ENCODE data around the gene NAIF1. TPM values are rescaled to one million over a fixed set of nuclear protein-coding genes. Genes with fewer than 3 reads are reported as not detected.
A peak's percentile ranks its signal among the peaks of the same experiment; 100 is the strongest.

NAIF1 gene
- total RNA-seq, 1 donor from 2014 or later: 8.8 TPM

- Mint-ChIP-seq H3K9me3 (ENCODE audit: low read depth) (no peaks in the 10 kb centered on the region), H3K27me3 (ENCODE audit: low read depth) (no peaks in the 10 kb centered on the region), H3K36me3 (ENCODE audit: low read depth) (peaks cover 36% of the 10 kb centered on the region), H3K4me3 (ENCODE audit: unreplicated experiment) (no peak overlapping the region), H3K4me1 (ENCODE audit: low read depth) (peaks cover 9% of the 10 kb centered on the region), H3K27ac (ENCODE audit: unreplicated experiment) (no peak overlapping the region)
- no peak for TF ChIP-seq CTCF (IDR thresholded peaks at IDR 0.05)
- no peak for DNase-seq (ENCODE audit: low spot score)
Observed at GRCh38 chr9:128106940-128107467, 39.9 kb upstream of the NAIF1 start.

- H3K27ac Mint-ChIP-seq (ENCODE audit: unreplicated experiment): no peak overlapping the region
- no peaks in the 10 kb centered on the region for H3K9me3 Mint-ChIP-seq (ENCODE audit: low read depth)
- no peak for DNase-seq (ENCODE audit: low spot score)
- H3K36me3 Mint-ChIP-seq (ENCODE audit: low read depth): peaks cover 38% of the 10 kb centered on the region
- no peak for TF ChIP-seq CTCF (IDR thresholded peaks at IDR 0.05)
- H3K27me3 Mint-ChIP-seq (ENCODE audit: low read depth): no peaks in the 10 kb centered on the region
- no peak overlapping the region for H3K4me3 Mint-ChIP-seq (ENCODE audit: unreplicated experiment)
- H3K4me1 Mint-ChIP-seq (ENCODE audit: low read depth): peaks cover 9% of the 10 kb centered on the region
Observed at GRCh38 chr9:128106181-128106939, 39.2 kb upstream of the NAIF1 start.

GRCh38 chr9:128105538-128106175 is 38.5 kb upstream of the NAIF1 start:
- H3K27ac Mint-ChIP-seq (ENCODE audit: unreplicated experiment): no peak overlapping the region
- H3K4me1 Mint-ChIP-seq (ENCODE audit: low read depth): peaks cover 16% of the 10 kb centered on the region
- TF ChIP-seq CTCF (IDR thresholded peaks at IDR 0.05): no peak
- no peaks in the 10 kb centered on the region for H3K9me3 Mint-ChIP-seq (ENCODE audit: low read depth)
- DNase-seq (ENCODE audit: low spot score): no peak
- H3K4me3 Mint-ChIP-seq (ENCODE audit: unreplicated experiment): no peak overlapping the region
- no peaks in the 10 kb centered on the region for H3K27me3 Mint-ChIP-seq (ENCODE audit: low read depth)
- H3K36me3 Mint-ChIP-seq (ENCODE audit: low read depth): peaks cover 43% of the 10 kb centered on the region

- no peak for TF ChIP-seq CTCF (IDR thresholded peaks at IDR 0.05)
- no peak for DNase-seq (ENCODE audit: low spot score)
- Mint-ChIP-seq H3K9me3 (ENCODE audit: low read depth) (no peaks in the 10 kb centered on the region), H3K4me1 (ENCODE audit: low read depth) (peaks cover 31% of the 10 kb centered on the region), H3K27me3 (ENCODE audit: low read depth) (no peaks in the 10 kb centered on the region), H3K36me3 (ENCODE audit: low read depth) (peaks cover 41% of the 10 kb centered on the region), H3K4me3 (ENCODE audit: unreplicated experiment) (no peak overlapping the region), H3K27ac (ENCODE audit: unreplicated experiment) (peak overlapping the region; percentile 65)
Observed at GRCh38 chr9:128104171-128104618, 37.1 kb upstream of the NAIF1 start.

GRCh38 chr9:128103589-128103962 is 36.5 kb upstream of the NAIF1 start:
- TF ChIP-seq CTCF (IDR thresholded peaks at IDR 0.05): peak; percentile 52
- peaks cover 37% of the 10 kb centered on the region for H3K4me1 Mint-ChIP-seq (ENCODE audit: low read depth)
- DNase-seq (ENCODE audit: low spot score): no peak
- peaks cover 41% of the 10 kb centered on the region for H3K36me3 Mint-ChIP-seq (ENCODE audit: low read depth)
- H3K4me3 Mint-ChIP-seq (ENCODE audit: unreplicated experiment): no peak overlapping the region
- peak overlapping the region; percentile 51 for H3K27ac Mint-ChIP-seq (ENCODE audit: unreplicated experiment)
- no peaks in the 10 kb centered on the region for H3K9me3 Mint-ChIP-seq (ENCODE audit: low read depth)
- H3K27me3 Mint-ChIP-seq (ENCODE audit: low read depth): no peaks in the 10 kb centered on the region

Data from chondrocyte (in vitro differentiated cells).